BE2C (cell line): ENCODE data around the gene IGSF9B.

Experiments
- DNase-seq: peaks from one replicate; pipeline ENCODE4 v3.0.0-alpha.2; 2020
- H3K27me3 ChIP-seq: fragments of 250-450 bp; sonication (Bioruptor Pico); 2 replicates; pipeline ENCODE4 v1.5.1; 2020; ENCODE audit warnings: mild to moderate bottlenecking
- H3K36me3 ChIP-seq: fragments of 250-450 bp; sonication (Bioruptor Pico); 2 replicates; pipeline ENCODE4 v1.5.1; 2020; ENCODE audit warnings: mild to moderate bottlenecking
- H3K4me1 ChIP-seq: fragments of 250-450 bp; sonication (Bioruptor Pico); 2 replicates; pipeline ENCODE4 v1.5.1; 2020
- H3K4me3 ChIP-seq: 2 replicates; pipeline ENCODE4 v1.5.1; 2011; ENCODE audit warnings: low read depth, low read length
- H3K9me3 ChIP-seq: fragments of 250-450 bp; sonication (Bioruptor Pico); 2 replicates; pipeline ENCODE4 v1.5.1; 2020
- TF ChIP-seq, protein P1 (sequence below): IDR thresholded peaks from 2 replicates; pipeline ENCODE4 v1.5.1; 2012; ENCODE audit warnings: mild to moderate bottlenecking, low read depth, low read length

Gene IGSF9B

DNA sequence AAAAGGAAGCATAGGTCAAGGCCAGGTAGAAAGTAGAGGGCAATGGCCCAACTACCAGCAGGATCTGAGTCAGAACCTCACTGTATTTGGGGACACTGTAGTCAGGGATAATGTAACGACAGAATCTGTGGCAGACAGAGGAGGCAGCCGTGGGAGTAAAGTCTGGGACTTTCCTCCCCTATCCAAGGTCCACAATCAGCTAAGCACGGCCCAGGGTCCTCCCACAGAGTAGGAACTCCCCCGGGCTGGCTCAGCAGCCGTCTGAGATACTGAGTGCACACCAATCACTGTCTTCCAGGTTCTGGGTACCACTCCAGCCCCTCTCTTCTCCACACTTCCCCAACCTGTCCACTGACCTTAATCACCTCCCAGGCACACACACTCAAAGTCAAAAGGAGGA, 3.2 kb downstream of the IGSF9B start:
- TF ChIP-seq, protein P1, sequence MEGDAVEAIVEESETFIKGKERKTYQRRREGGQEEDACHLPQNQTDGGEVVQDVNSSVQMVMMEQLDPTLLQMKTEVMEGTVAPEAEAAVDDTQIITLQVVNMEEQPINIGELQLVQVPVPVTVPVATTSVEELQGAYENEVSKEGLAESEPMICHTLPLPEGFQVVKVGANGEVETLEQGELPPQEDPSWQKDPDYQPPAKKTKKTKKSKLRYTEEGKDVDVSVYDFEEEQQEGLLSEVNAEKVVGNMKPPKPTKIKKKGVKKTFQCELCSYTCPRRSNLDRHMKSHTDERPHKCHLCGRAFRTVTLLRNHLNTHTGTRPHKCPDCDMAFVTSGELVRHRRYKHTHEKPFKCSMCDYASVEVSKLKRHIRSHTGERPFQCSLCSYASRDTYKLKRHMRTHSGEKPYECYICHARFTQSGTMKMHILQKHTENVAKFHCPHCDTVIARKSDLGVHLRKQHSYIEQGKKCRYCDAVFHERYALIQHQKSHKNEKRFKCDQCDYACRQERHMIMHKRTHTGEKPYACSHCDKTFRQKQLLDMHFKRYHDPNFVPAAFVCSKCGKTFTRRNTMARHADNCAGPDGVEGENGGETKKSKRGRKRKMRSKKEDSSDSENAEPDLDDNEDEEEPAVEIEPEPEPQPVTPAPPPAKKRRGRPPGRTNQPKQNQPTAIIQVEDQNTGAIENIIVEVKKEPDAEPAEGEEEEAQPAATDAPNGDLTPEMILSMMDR = no peak
- Histone ChIP-seq H3K9me3 (no peaks in the 10 kb centered on the region), H3K36me3 (no peaks in the 10 kb centered on the region), H3K4me1 (peaks cover 45% of the 10 kb centered on the region), H3K27me3 (no peaks in the 10 kb centered on the region), H3K4me3 (peak overlapping the region; percentile 95)
- no peak for DNase-seq

DNA sequence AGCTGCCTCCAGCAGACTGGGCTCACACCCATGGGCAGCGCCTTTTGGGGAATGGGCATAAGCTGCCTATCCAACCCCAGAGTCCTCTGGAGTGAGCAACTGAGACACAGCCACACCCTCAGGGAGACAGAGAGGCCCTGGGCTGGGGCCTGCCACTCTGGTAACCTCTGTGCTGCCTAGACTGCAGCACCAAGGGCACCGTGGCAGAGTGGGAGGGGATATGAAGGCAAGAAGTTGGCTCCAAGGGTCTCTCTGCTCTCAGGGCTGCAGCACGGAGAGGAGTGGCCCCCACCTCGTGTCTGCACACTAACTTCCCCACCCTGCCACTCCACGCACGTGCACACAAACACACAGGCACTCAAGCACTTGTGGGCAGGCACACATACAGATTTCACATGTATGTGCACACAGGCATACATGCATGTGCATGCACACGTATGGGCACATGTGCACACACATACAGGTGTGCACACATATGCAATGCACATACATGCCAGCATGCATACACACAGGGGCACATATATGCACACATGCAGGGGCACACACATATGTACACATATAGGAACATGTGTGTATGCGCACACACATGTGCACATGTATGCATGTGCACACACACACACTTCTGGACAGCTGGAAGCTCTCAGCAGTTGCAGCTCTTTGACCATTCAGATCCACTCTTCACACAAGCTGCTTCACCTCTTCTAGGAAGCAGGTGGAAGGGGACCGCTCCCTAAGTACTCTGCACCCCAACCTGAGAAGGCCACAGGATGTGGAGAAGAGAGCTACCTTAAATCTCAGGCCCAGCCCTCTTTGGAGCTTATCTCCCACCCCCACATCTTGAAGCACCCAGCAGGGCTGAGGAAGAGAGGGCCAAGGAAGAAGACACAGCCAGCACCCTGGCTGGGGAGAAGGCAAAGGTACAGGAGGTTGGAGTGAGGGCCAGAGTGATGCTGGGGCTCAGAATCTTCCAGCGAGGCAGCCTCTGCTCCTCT, 4.3 kb downstream of the IGSF9B start:
- no peaks in the 10 kb centered on the region for H3K27me3 ChIP-seq
- no peaks in the 10 kb centered on the region for H3K36me3 ChIP-seq
- peaks cover 40% of the 10 kb centered on the region for H3K4me1 ChIP-seq
- no peaks in the 10 kb centered on the region for H3K9me3 ChIP-seq
- TF ChIP-seq, protein P1 = no peak
- peak overlapping the region; percentile 95 for H3K4me3 ChIP-seq
- DNase-seq = peak; percentile 26

DNA sequence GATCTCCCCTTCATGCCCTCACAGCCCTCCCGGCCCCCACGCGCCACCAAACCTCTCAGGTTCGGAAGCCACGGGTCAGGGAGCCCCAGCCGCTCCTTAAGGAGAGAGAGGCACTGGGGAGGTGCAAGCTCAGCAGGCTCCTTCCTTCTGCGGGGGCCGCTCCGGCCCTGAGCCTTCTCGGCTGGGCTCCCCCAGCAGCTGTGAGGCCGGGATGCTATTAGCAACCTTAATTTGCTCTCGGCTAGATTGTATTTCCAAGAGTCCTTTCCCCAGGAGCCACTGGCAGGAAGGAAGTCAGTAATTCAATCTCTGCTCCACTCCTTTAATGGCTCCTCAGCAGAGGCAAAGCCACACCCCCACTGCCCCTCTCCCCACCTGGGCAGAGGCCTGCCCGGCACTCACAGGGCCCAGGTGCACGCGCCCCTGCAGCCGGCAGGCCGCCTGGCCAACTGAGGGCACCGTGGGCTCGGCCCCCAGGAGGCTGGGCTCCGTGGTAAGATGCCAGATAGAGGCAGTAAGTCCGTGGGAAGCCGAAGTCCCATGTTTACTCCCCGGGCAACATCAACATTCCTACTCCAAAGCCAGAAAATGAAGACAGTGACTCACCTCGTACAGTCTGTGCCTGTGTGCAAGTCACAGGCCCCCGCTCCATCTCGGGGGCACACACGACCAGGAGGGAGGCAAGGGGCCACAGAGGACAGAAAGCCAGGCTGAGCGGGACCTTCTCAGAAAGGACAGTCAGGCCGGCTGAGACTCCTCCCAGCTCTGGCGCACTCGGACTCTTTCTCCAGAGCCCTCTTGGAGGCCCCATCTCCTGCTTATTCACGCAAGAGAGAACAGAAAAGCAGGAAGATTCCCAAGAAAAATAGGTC, 5.2 kb downstream of the IGSF9B start:
- H3K36me3 ChIP-seq = no peaks in the 10 kb centered on the region
- peak overlapping the region; percentile 51 for H3K4me3 ChIP-seq
- H3K27me3 ChIP-seq = no peaks in the 10 kb centered on the region
- H3K9me3 ChIP-seq = no peaks in the 10 kb centered on the region
- peak; percentile 50 for DNase-seq
- TF ChIP-seq, protein P1 = no peak
- peaks cover 40% of the 10 kb centered on the region for H3K4me1 ChIP-seq

DNA sequence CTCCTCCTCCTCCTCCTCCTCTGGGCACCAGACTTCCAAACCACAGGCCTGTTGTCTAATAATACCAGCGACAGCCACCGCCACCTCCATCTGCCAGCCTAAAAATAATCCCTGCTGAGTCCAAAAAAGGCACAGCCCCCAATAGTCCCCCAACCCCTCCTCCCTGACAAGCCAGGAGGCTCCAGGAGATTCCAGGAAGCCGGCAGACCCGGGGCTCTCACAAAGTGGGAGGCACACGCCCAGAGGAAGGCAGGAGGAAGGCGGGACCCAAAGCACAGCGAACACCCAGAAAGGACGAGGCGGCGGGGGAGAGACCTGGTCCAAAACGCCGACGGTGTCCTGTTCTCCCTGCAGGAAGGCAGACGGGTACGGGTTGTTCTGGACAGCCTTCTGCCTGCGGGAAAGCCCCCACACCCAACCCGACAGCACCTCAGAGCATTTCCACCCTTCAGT, 5.9 kb downstream of the IGSF9B start:
- TF ChIP-seq, protein P1 = no peak
- DNase-seq = peak; percentile 36
- H3K4me1 ChIP-seq = peaks cover 40% of the 10 kb centered on the region
- no peaks in the 10 kb centered on the region for H3K27me3 ChIP-seq
- no peaks in the 10 kb centered on the region for H3K9me3 ChIP-seq
- H3K36me3 ChIP-seq = no peaks in the 10 kb centered on the region
- H3K4me3 ChIP-seq = peak overlapping the region; percentile 51

DNA sequence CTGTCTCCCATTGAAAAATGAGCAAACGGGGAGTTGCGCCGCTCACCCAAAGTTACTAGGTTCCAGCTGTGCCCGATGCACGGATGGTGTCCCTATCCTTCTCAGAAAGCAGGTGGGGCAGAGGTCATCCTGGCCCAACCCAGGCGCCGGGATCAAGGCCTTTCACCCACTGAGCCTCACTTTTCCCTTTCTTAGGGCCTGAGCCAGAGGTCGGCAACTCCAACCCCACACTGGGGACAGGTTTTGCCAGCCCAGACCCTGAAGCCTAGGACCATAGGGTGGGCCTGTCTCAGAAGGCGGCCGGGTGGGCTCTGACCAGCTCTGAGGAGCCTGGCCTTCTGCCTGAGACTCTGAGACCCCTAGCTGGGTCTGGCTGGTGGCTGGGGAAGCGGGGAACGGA, 6.3 kb downstream of the IGSF9B start:
- no peak for DNase-seq
- TF ChIP-seq, protein P1 = no peak
- H3K27me3 ChIP-seq = no peaks in the 10 kb centered on the region
- H3K9me3 ChIP-seq = no peaks in the 10 kb centered on the region
- H3K36me3 ChIP-seq = peaks cover under 1% of the 10 kb centered on the region
- peaks cover 41% of the 10 kb centered on the region for H3K4me1 ChIP-seq
- peak overlapping the region; percentile 51; the same call in 1 of the 2 replicates for H3K4me3 ChIP-seq
